Neural progenitor cell (in vitro differentiated cells): ENCODE data around the gene TRIM23.
"Not testable (repeated sequence)": the region's sequence is repeated elsewhere in the genome, so short reads cannot be mapped to it uniquely, and the experiment has no call there.

ENCODE experiments used
- CTCF ChIP-seq: fragments of 200-600 bp; sonication (generic); IDR thresholded peaks from 2 replicates; pipeline ENCODE4 v1.5.1; 2017; ENCODE audit warnings: antibody characterized with exemption, mild to moderate bottlenecking
- EZH2 ChIP-seq: fragments of 200-600 bp; sonication (generic); IDR thresholded peaks from 2 replicates; pipeline ENCODE4 v1.6.1; 2017; ENCODE audit warnings: antibody characterized with exemption, mild to moderate bottlenecking, moderate library complexity
- EZH2phosphoT487 ChIP-seq: fragments of 200-600 bp; sonication (generic); IDR thresholded peaks from 2 replicates; pipeline ENCODE4 v1.6.1; 2017; ENCODE audit warnings: antibody characterized with exemption

GRCh38 chr5:65601761-65602160 is 22.4 kb downstream of the TRIM23 start:
- TF ChIP-seq CTCF, EZH2, EZH2phosphoT487: not testable (repeated sequence)
